ENCODE measurements around the gene FOXP1.

GRCh38 chr3:71074423-71074822 lies 509.1 kb downstream of the FOXP1 start:
- no peak for TF ChIP-seq POLR2A (IDR thresholded peaks at IDR 0.05)
- TF ChIP-seq, protein P1, sequence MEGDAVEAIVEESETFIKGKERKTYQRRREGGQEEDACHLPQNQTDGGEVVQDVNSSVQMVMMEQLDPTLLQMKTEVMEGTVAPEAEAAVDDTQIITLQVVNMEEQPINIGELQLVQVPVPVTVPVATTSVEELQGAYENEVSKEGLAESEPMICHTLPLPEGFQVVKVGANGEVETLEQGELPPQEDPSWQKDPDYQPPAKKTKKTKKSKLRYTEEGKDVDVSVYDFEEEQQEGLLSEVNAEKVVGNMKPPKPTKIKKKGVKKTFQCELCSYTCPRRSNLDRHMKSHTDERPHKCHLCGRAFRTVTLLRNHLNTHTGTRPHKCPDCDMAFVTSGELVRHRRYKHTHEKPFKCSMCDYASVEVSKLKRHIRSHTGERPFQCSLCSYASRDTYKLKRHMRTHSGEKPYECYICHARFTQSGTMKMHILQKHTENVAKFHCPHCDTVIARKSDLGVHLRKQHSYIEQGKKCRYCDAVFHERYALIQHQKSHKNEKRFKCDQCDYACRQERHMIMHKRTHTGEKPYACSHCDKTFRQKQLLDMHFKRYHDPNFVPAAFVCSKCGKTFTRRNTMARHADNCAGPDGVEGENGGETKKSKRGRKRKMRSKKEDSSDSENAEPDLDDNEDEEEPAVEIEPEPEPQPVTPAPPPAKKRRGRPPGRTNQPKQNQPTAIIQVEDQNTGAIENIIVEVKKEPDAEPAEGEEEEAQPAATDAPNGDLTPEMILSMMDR (IDR thresholded peaks at IDR 0.05): no peak

Measured in adrenal gland (tissue), 5 donors.